Fibroblast of lung (primary cell): Measurements from ENCODE around the gene PRKAG2.

Experiments
- CTCF ChIP-seq, 2 donors: IDR thresholded peaks in 1 of 2; conservative IDR thresholded peaks in 1 of 2; 1 replicate in 1 of 2; 2 replicates in 1 of 2; pipeline ENCODE4 v1.5.1; 2011 to 2012; ENCODE audit warnings: low read length in 2 of 2, control low read depth in 1 of 2, inconsistent platforms in 1 of 2, low read depth in 1 of 2, mild to moderate bottlenecking in 1 of 2
- EZH2 ChIP-seq: IDR thresholded peaks from 2 replicates; pipeline ENCODE4 v1.5.1; 2012; ENCODE audit warnings: low read length, control low read depth, mild to moderate bottlenecking; ENCODE audit errors: missing control alignments

GRCh38 chr7:151743481-151743983 lies 133.4 kb downstream of the PRKAG2 start:
- no peak for TF ChIP-seq CTCF (conservative IDR thresholded peaks at IDR 0.05 in 1 of 2, IDR thresholded peaks at IDR 0.05 in 1 of 2; ENCODE audit: low read depth in 1 of 2, low read length in 2 of 2)
- no peak for TF ChIP-seq EZH2
